ENCODE results near the gene IL13RA2.

GRCh38 chrX:115053223-115053622 is 35.8 kb upstream of the IL13RA2 start:
- TF ChIP-seq, protein P1, sequence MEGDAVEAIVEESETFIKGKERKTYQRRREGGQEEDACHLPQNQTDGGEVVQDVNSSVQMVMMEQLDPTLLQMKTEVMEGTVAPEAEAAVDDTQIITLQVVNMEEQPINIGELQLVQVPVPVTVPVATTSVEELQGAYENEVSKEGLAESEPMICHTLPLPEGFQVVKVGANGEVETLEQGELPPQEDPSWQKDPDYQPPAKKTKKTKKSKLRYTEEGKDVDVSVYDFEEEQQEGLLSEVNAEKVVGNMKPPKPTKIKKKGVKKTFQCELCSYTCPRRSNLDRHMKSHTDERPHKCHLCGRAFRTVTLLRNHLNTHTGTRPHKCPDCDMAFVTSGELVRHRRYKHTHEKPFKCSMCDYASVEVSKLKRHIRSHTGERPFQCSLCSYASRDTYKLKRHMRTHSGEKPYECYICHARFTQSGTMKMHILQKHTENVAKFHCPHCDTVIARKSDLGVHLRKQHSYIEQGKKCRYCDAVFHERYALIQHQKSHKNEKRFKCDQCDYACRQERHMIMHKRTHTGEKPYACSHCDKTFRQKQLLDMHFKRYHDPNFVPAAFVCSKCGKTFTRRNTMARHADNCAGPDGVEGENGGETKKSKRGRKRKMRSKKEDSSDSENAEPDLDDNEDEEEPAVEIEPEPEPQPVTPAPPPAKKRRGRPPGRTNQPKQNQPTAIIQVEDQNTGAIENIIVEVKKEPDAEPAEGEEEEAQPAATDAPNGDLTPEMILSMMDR (conservative IDR thresholded peaks at IDR 0.05; ENCODE audit: low read depth, low read length), result no peak
- no peak for TF ChIP-seq EZH2 (IDR thresholded peaks at IDR 0.05; ENCODE audit: low read length, unreplicated experiment)
- no peak for TF ChIP-seq EZH2phosphoT487 (IDR thresholded peaks at IDR 0.05; ENCODE audit: borderline replicate concordance, low read length)
